HG02798 (cell line): ENCODE data around the gene CSF1R.
"Not testable (repeated sequence)": the region's sequence is repeated elsewhere in the genome, so short reads cannot be mapped to it uniquely, and the experiment has no call there.

Experiments used
- ATAC-seq: cut with Tn5 transposase; IDR thresholded peaks from one replicate; pipeline ENCODE4 v1.9.1; 2021; ENCODE audit warnings: mild to moderate bottlenecking; ENCODE audit not compliant: unreplicated experiment, poor library complexity

Gene CSF1R

GRCh38 chr5:150036513-150036912 lies 49.8 kb downstream of the CSF1R start:
- ATAC-seq, result no peak

- ATAC-seq, result peak; percentile 92
Observed at GRCh38 chr5:150035139-150035895, 51.0 kb downstream of the CSF1R start.

GRCh38 chr5:150034662-150035061 lies 51.7 kb downstream of the CSF1R start:
- ATAC-seq, result no peak

- no peak for ATAC-seq
Observed at GRCh38 chr5:150033334-150033733, 53.0 kb downstream of the CSF1R start.

- ATAC-seq, result not testable (repeated sequence)
Observed at GRCh38 chr5:150028047-150028446, 58.3 kb downstream of the CSF1R start.

GRCh38 chr5:150026682-150027172 lies 59.6 kb downstream of the CSF1R start:
- ATAC-seq, result no peak

- ATAC-seq, result no peak
Observed at GRCh38 chr5:150024346-150024984, 61.9 kb downstream of the CSF1R start.

- no peak for ATAC-seq
Observed at GRCh38 chr5:150023136-150023535, 63.2 kb downstream of the CSF1R start.

- ATAC-seq, result no peak
Observed at GRCh38 chr5:150022681-150023080, 63.7 kb downstream of the CSF1R start.

GRCh38 chr5:150022158-150022531 lies 64.2 kb downstream of the CSF1R start:
- ATAC-seq, result no peak

- ATAC-seq, result no peak
Observed at GRCh38 chr5:150021491-150022157, 64.7 kb downstream of the CSF1R start.

GRCh38 chr5:150020249-150020648 lies 66.1 kb downstream of the CSF1R start:
- no peak for ATAC-seq

GRCh38 chr5:150017226-150018005 lies 68.9 kb downstream of the CSF1R start:
- no peak for ATAC-seq

- ATAC-seq, result no peak
Observed at GRCh38 chr5:150016537-150016936, 69.8 kb downstream of the CSF1R start.

- no peak for ATAC-seq
Observed at GRCh38 chr5:150015415-150015814, 70.9 kb downstream of the CSF1R start.

GRCh38 chr5:150014456-150014855 lies 71.9 kb downstream of the CSF1R start:
- no peak for ATAC-seq

GRCh38 chr5:150013931-150014330 lies 72.4 kb downstream of the CSF1R start:
- no peak for ATAC-seq

- ATAC-seq, result no peak
Observed at GRCh38 chr5:150009671-150010387, 76.5 kb downstream of the CSF1R start.

- ATAC-seq, result no peak
Observed at GRCh38 chr5:150007050-150007449, 79.3 kb downstream of the CSF1R start.

GRCh38 chr5:150006318-150006717 lies 80.0 kb downstream of the CSF1R start:
- no peak for ATAC-seq
